Glomerular visceral epithelial cell (primary cell): Measurements from ENCODE around the gene ZFTA.
A peak's percentile ranks its signal among the peaks of the same experiment; 100 is the strongest.
"Not testable (repeated sequence)": the region's sequence is repeated elsewhere in the genome, so short reads cannot be mapped to it uniquely, and the experiment has no call there.

Experiments
- DNase-seq: peaks from one replicate; pipeline ENCODE4 v3.0.0-alpha.2; 2016; ENCODE audit errors: extremely low spot score

Gene ZFTA

GRCh38 chr11:63775191-63775590 is 6.6 kb upstream of the ZFTA start:
- DNase-seq, result no peak

- DNase-seq, result not testable (repeated sequence)
These were observed 3.3 kb upstream of the ZFTA start for GRCh38 chr11:63771741-63772318.

GRCh38 chr11:63770763-63771162 is 2.2 kb upstream of the ZFTA start:
- DNase-seq, result no peak

- no peak for DNase-seq
These were observed 1.3 kb upstream of the ZFTA start for GRCh38 chr11:63769714-63770455.

GRCh38 chr11:63769042-63769713 is 603 bp upstream of the ZFTA start:
- peak; percentile 36 for DNase-seq

GRCh38 chr11:63767565-63768236 is 874 bp downstream of the ZFTA start:
- DNase-seq, result peak; percentile 60

GRCh38 chr11:63767267-63767564 is 1.4 kb downstream of the ZFTA start:
- DNase-seq, result no peak

GRCh38 chr11:63766531-63767235 is 1.9 kb downstream of the ZFTA start:
- no peak for DNase-seq

GRCh38 chr11:63765688-63766241 is 2.8 kb downstream of the ZFTA start:
- no peak for DNase-seq

- no peak for DNase-seq
These were observed 3.6 kb downstream of the ZFTA start for GRCh38 chr11:63764679-63765647.

- DNase-seq, result no peak
These were observed 4.3 kb downstream of the ZFTA start for GRCh38 chr11:63764340-63764678.

- DNase-seq, result no peak
These were observed 4.9 kb downstream of the ZFTA start for GRCh38 chr11:63763496-63764339.

GRCh38 chr11:63762654-63763495 is 5.7 kb downstream of the ZFTA start:
- no peak for DNase-seq

GRCh38 chr11:63761931-63762653 is 6.5 kb downstream of the ZFTA start:
- DNase-seq, result no peak

GRCh38 chr11:63761188-63761587 is 7.4 kb downstream of the ZFTA start:
- no peak for DNase-seq

GRCh38 chr11:63760487-63761079 is 8.0 kb downstream of the ZFTA start:
- no peak for DNase-seq

- DNase-seq, result no peak
These were observed 11.4 kb downstream of the ZFTA start for GRCh38 chr11:63756919-63757761.
